ENCODE data around the gene INAFM1. TPM values are rescaled to one million over a fixed set of nuclear protein-coding genes. Genes with fewer than 3 reads are reported as not detected.

Gene INAFM1
- total RNA-seq = 2.1 and 2.7 TPM in 2 replicates

DNA sequence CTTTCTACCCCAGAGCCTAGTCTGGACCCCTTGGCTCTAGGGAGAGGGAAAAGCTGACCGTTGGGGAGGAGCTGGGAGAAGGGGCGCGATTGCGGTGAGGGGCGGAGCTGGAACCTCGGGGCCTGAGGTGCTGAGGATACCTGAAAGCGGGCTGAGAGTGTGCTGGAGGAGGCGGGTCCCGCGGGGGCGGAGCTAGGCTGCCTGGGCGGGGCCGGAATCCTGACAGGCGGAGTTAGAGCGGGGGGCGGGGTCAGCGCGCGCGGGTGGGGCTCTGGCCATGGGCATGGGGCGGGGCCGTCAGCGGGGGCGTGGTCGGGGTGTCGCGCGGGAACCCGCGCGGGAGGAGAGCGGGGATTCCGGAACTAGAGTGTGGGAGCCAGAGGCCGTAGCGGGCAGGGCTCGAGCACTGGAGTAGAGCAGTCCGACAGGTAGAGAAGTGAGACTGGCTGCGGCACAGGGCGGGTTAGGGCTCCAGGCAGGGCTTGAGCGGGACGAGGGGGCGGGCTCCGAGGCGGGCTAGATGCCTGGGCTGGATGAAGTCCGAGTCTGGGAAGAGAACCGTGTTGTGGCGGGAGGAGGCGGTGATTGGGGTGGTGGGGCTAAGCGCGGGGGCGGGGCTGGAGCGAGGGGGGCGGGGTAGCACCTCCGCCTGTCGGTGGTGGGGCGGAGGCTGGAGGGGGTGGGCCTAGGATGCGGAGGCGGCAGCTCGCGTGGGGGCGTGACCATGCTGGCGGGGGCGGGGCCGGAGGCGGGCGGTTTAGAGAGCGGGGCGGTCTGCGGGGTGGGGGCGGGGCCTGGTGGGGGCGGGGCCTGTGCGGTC is at the start of gene INAFM1:
INAFM1 (plus strand) TSS at position 815 of the 820 bp plus-strand sequence. CDS start 35 bp downstream, outside the sequence.

DNA sequence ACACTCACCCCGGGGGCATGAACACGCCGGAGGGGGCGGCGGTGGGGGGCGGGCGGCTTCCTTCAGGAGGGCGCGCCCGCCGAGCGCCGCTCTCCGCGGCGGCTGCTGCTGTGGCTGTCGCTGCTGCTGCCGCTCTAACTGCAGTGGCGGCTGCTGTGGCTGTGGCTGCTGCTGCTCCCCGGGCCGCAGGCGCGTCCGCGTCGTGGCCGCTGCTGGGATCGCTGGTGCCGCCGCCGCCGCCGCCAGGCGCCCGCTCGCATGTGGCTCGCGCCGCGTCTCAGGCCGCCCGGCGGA is 43.8 kb upstream of the INAFM1 start, which contains the start of gene BBC3:
BBC3 (minus strand) TSS at position 279 of the 294 bp plus-strand sequence. CDS start 2,768 bp downstream, outside the sequence.

DNA sequence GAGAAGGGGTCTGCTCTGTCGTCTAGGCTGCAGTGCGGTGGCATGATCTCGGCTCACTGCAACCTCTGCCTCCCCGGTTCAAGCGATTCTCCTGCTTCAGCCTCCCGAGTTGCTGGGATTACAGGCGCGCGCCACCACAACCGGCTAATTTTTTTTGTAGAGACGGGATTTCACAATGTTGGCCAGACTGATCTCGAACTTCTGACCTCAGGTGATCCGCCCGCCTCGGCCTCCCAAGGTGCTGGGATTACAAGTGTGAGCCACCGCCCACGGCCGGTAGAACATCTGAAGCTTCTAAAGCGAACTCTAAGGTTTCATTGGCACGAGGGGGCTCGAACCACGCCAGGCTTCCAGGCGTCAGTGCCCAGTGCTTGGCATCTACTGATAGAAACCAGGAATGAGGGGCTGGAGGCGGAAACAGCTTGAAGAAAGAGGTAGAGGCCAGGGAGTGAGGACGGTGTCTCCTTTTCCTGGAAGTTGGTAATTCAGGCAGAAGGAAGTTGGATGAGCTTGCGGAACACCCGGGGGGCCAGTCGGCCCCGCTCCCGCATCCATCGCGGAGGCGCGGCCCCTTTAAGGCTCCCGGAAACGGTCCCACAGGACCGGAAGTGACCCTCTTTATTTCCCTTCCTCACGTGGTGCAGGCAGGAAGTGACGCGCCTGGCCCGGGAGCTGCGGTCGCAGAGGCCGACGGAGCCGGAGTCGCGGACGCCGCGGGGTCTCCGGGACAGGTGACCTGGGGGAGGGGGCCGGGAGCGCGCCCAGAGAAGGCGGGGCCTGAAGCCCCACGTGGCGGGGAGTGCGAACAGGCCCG is 18.6 kb upstream of the INAFM1 start, which contains the start of gene CCDC9:
CCDC9 (plus strand) TSS at position 647 of the 814 bp plus-strand sequence. CDS start 1,876 bp downstream, outside the sequence.

DNA sequence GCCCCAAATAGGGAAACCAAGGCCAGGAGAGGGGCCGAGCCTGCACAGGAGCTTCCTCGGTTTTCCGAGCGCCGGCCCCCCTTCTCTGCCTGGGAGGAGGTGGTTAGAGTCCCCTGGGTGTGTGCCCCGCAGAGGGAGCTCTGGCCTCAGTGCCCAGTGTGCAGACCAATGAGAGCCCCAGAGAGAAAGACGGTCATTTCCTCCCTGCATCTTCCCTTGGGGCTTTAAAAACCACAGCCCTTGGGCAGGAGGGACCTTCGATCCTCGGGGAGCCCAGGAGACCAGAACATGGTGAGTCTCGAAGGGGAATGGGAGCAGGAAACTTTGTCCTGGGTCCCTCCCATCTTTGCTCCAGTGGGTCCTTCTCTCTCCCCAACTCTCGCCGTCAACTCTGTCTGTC is 34.9 kb downstream of the INAFM1 start, which contains the start of gene C5AR1:
C5AR1 (plus strand) TSS at position 254 of the 400 bp plus-strand sequence; CDS start at position 289, 35 bp downstream.

Other genes with a start within 250 kb of the INAFM1 start
- 7.9 and 15.4 TPM in 2 replicates for gene TMEM160, start 226.3 kb upstream of the INAFM1 start, total RNA-seq
- 7.1 and 16.5 TPM in 2 replicates for gene ZC3H4, start 161.1 kb upstream of the INAFM1 start, total RNA-seq
- gene SAE1, start 144.1 kb upstream of the INAFM1 start, total RNA-seq = 113 and 146 TPM in 2 replicates
- gene BBC3, start 43.7 kb upstream of the INAFM1 start, total RNA-seq = 13.4 and 14.6 TPM in 2 replicates
- 4.5 and 11.9 TPM in 2 replicates for gene CCDC9, start 18.4 kb upstream of the INAFM1 start, total RNA-seq
- under 0.01 and 0.18 TPM in 2 replicates for gene C5AR1, start 35.0 kb downstream of the INAFM1 start, total RNA-seq
- gene C5AR2, start 57.3 kb downstream of the INAFM1 start, total RNA-seq = not detected in 2 replicates
- 8.9 and 17.3 TPM in 2 replicates for gene DHX34, start 74.4 kb downstream of the INAFM1 start, total RNA-seq
- gene MEIS3, start 144.6 kb downstream of the INAFM1 start, total RNA-seq = 46.6 and 51.7 TPM in 2 replicates
- gene SLC8A2, start 197.0 kb downstream of the INAFM1 start, total RNA-seq = 0.14 TPM in 1 of 2 replicates, not detected in the other
- 3.2 and 5.9 TPM in 2 replicates for gene KPTN, start 209.3 kb downstream of the INAFM1 start, total RNA-seq
- gene NAPA, start 240.2 kb downstream of the INAFM1 start, total RNA-seq = 45.8 and 54.6 TPM in 2 replicates

Measured in smooth muscle cell of the umbilical artery (primary cell).